ENCODE measurements around the gene CUTA.

GRCh38 chr6:33434961-33435360, 17.1 kb upstream of the CUTA start:
- TF ChIP-seq POLR2AphosphoS5 (IDR thresholded peaks at IDR 0.05) = no peak
- TF ChIP-seq CTCF (IDR thresholded peaks at IDR 0.05) = no peak
- no peak for TF ChIP-seq POLR2A (IDR thresholded peaks at IDR 0.05)

Data from breast epithelium (tissue), 3 donors.